Hepatocyte (in vitro differentiated cells): ENCODE data around the gene SMAP1.

Source experiments
- CTCF ChIP-seq: fragments of 200-600 bp; sonication (generic); IDR thresholded peaks from 2 replicates; pipeline ENCODE4 v1.5.1; 2016; ENCODE audit warnings: antibody characterized with exemption, mild to moderate bottlenecking; ENCODE audit not compliant: poor library complexity
- EZH2 ChIP-seq: fragments of 200-600 bp; sonication (generic); IDR thresholded peaks from 2 replicates; pipeline ENCODE4 v1.6.1; 2016; ENCODE audit warnings: antibody characterized with exemption, mild to moderate bottlenecking, borderline replicate concordance
- EZH2phosphoT487 ChIP-seq: fragments of 200-600 bp; sonication (generic); IDR thresholded peaks from one replicate; pipeline ENCODE4 v1.6.1; 2018; ENCODE audit warnings: antibody characterized with exemption, mild to moderate bottlenecking, low read depth, moderate library complexity; ENCODE audit not compliant: unreplicated experiment, severe bottlenecking

DNA sequence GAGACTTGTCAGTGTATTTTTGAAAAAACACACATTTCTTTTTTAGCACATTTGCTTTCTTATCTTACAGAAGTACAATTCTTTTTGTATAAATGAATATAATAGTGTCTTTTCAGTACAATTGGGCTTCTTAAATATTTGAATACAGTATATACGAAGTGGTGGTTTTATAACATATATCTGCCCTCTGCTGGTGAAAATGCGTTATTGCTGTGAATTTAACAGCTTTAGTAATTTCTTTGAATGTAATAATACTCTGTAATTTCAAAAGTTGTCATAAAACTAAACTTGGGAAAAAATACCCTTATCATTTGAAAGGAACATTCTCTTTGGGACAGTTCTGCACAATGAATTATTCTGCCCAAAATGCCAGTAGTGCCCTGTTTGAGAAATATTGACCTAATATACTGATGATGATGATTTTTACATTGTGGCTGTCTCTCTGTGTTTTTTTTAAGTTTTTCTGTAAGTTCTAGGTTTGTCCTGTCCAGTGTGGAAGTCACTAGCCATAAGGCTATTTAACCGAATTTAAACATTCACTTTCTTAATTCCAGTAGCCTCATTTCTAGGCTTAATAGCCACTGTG is 19.0 kb downstream of the SMAP1 start:
- TF ChIP-seq CTCF (peak; percentile 79), EZH2phosphoT487 (no peak), EZH2 (no peak)
